HepG2 (cell line): ENCODE measurements around the gene ALG14. TPM values are rescaled to one million over a fixed set of nuclear protein-coding genes. Genes with fewer than 3 reads are reported as not detected.

Experiments used
- ATAC-seq: fragments of 200-7000 bp; cut with Tn5 transposase; 3 replicates; pipeline ENCODE4 v1.9.1; 2020; ENCODE audit warnings: mild to moderate bottlenecking, moderate library complexity
- BruUV-seq: library from RNA; stranded (reverse); fragments of 400-500 nt; replicated peaks from 2 replicates; lab custom pipeline; 2021; lab: Mats Ljungman, UMichigan
- CTCF ChIA-PET: fragments of 300-600 bp; formaldehyde crosslinking; extraction: SDS; loops from one replicate; lab custom pipeline; 2021; ENCODE audit warnings: low total read pairs, inconsistent platforms, low intra/inter-chr PET ratio; lab: Yijun Ruan, JAX
- POLR2A ChIA-PET: fragments of 350-600 bp; sonication (Branson Sonifier 250); formaldehyde crosslinking; loops from one replicate; lab custom pipeline; 2020; ENCODE audit warnings: antibody characterized with exemption, inconsistent platforms; lab: Yijun Ruan, JAX
- DNase-seq: peaks from one replicate; pipeline ENCODE4 v3.0.0-alpha.2; 2015; ENCODE audit warnings: low spot score
- FAIRE-seq: peaks from 3 replicates; lab custom pipeline; 2011; peaks lifted over from hg19 to GRCh38; lab: Jason Lieb, UNC
- H2AFZ ChIP-seq: one replicate; pipeline ENCODE4 v1.6.1; 2011; ENCODE audit warnings: low read length, inconsistent platforms
- H3K27ac ChIP-seq: fragments of 300-600 bp; 3 replicates; pipeline ENCODE4 v1.8.0; 2011; ENCODE audit warnings: mixed run types, mild to moderate bottlenecking, mixed read lengths, low read length, inconsistent platforms; ENCODE audit not compliant: insufficient read depth; ENCODE audit errors: extremely low read length
- H3K27me3 ChIP-seq, 2 experiments: fragments of 200-600 bp in 1 of 2; 2 replicates in 1 of 2; 3 replicates in 1 of 2; pipeline versions ENCODE4 v1.6.0 to v1.8.0; 2011; ENCODE audit warnings: low read length in 2 of 2, mild to moderate bottlenecking in 2 of 2, moderate library complexity in 2 of 2, inconsistent platforms in 1 of 2; ENCODE audit not compliant: insufficient read depth in 2 of 2, control insufficient read depth in 1 of 2
- H3K36me3 ChIP-seq, 2 experiments: fragments of 200-600 bp in 1 of 2; replicated peaks in 1 of 2; 2 replicates in 1 of 2; 3 replicates in 1 of 2; pipeline versions ENCODE4 v1.5.1 to v1.8.0; 2011; ENCODE audit warnings: low read length in 2 of 2, inconsistent platforms in 1 of 2; ENCODE audit not compliant: insufficient read depth in 2 of 2, control insufficient read depth in 1 of 2
- H3K4me1 ChIP-seq: 2 replicates; pipeline ENCODE4 v1.5.1; 2012; ENCODE audit warnings: low read length, inconsistent platforms; ENCODE audit not compliant: insufficient read depth
- H3K4me2 ChIP-seq: 2 replicates; pipeline ENCODE4 v1.6.0; 2011; ENCODE audit warnings: low read depth, low read length, inconsistent platforms
- H3K4me3 ChIP-seq, 3 experiments: fragments of 200-600 bp in 1 of 3; sonication (generic), shearing (Covaris generic) in 1 of 3; replicated peaks in 1 of 3; 2 replicates each; pipeline ENCODE4 v1.5.1; 2011 to 2016; ENCODE audit warnings: low read length in 3 of 3, inconsistent platforms in 2 of 3, low read depth in 2 of 3, mild to moderate bottlenecking in 2 of 3, control low read depth in 1 of 3, mixed read lengths in 1 of 3; ENCODE audit not compliant: insufficient read depth in 1 of 3
- H3K79me2 ChIP-seq: one replicate; pipeline ENCODE4 v1.6.1; 2011; ENCODE audit warnings: low read length, inconsistent platforms; ENCODE audit not compliant: insufficient read depth
- H3K9ac ChIP-seq: 2 replicates; pipeline ENCODE4 v1.6.0; 2011; ENCODE audit warnings: mild to moderate bottlenecking, low read depth, low read length, inconsistent platforms; ENCODE audit not compliant: insufficient read depth
- H3K9me3 ChIP-seq: 2 replicates; pipeline ENCODE4 v1.5.1; 2012; ENCODE audit warnings: mild to moderate bottlenecking, low read length
- H4K20me1 ChIP-seq: 2 replicates; pipeline ENCODE4 v1.6.0; 2011; ENCODE audit warnings: inconsistent platforms, mild to moderate bottlenecking, low read length, moderate library complexity; ENCODE audit not compliant: insufficient read depth
- GATAD1 ChIP-seq: IDR thresholded peaks from 2 replicates; pipeline ENCODE4 v1.6.1; 2016; ENCODE audit warnings: missing genetic modification reagents, missing compliant biosample characterization
- GFI1 ChIP-seq: sonication (generic); formaldehyde crosslinking; IDR thresholded peaks from 2 replicates; pipeline ENCODE4 v1.5.0; 2020; ENCODE audit warnings: missing genetic modification reagents, mild to moderate bottlenecking, borderline replicate concordance
- ZMYM3 ChIP-seq: sonication (generic); formaldehyde crosslinking; IDR thresholded peaks from 2 replicates; pipeline ENCODE4 v1.5.1; 2020; ENCODE audit warnings: mild to moderate bottlenecking, missing genetic modification reagents
- ZNF251 ChIP-seq: sonication (generic); formaldehyde crosslinking; IDR thresholded peaks from 2 replicates; pipeline ENCODE4 v1.9.0; 2021; ENCODE audit warnings: mild to moderate bottlenecking, missing genetic modification reagents
- ZNF703 ChIP-seq: sonication (generic); formaldehyde crosslinking; IDR thresholded peaks from 2 replicates; pipeline ENCODE4 v1.5.1; 2020; ENCODE audit warnings: missing genetic modification reagents, mild to moderate bottlenecking, moderate library complexity, borderline replicate concordance
- ZSCAN25 ChIP-seq: sonication (generic); formaldehyde crosslinking; IDR thresholded peaks from 2 replicates; pipeline ENCODE4 v1.8.0; 2022; ENCODE audit warnings: mild to moderate bottlenecking, missing genetic modification reagents
- WGBS: methylation state at CpG from one replicate; pipeline ENCODE4 v1.1.6; 2017; ENCODE audit warnings: low lambda C conversion rate; 5-methylcytosine and 5-hydroxymethylcytosine counted together
- in situ Hi-C: cut with HindIII; loops from 2 replicates; pipeline ENCODE4 v1.10.0; 2017; ENCODE audit warnings: low pct_unique_long_range_greater_than_20kb; ENCODE audit not compliant: extremely low pct_ligation_motif_present
- intact Hi-C: fragments of 100-400 bp; cut with micrococcal nuclease; formaldehyde crosslinking; loops from one replicate; pipeline ENCODE4 v1.10.0; 2022; ENCODE audit not compliant: unreplicated experiment
- polyA plus RNA-seq, 8 experiments: library from polyadenylated mRNA; depleted of rRNA in 3 of 8; stranded (reverse) in 7 of 8; unstranded in 1 of 8; fragments of >200 nt; fragmentation: Illumina TruSeq in 4 of 8; extraction: Trizol in 4 of 8; gene quantifications; 2 replicates each; pipeline versions ENCODE4 v1.2.1 to v1.2.3, GENCODE V29; 2011 to 2016; ENCODE audit warnings: low read depth in 4 of 8, missing spikeins in 1 of 8, mixed read lengths in 1 of 8; ENCODE audit not compliant: insufficient read depth in 1 of 8
- total RNA-seq, 5 experiments: library from RNA; depleted of rRNA; stranded (reverse); fragments of >200 nt; fragmentation: Illumina TruSeq; extraction: Trizol; gene quantifications; 2 replicates each; pipeline ENCODE4 v1.2.3, GENCODE V29; 2016; ENCODE audit warnings: low read depth in 1 of 5
- TF ChIP-seq, protein P1 (sequence below): sonication (generic); formaldehyde crosslinking; conservative IDR thresholded peaks from 2 replicates; pipeline ENCODE4 v1.8.1; 2023; ENCODE audit warnings: missing genetic modification reagents
- TF ChIP-seq, protein P2 (sequence below): sonication (generic); formaldehyde crosslinking; IDR thresholded peaks from 2 replicates; pipeline ENCODE4 v1.8.0; 2022; ENCODE audit warnings: mild to moderate bottlenecking, missing genetic modification reagents; ENCODE audit not compliant: insufficient replicate concordance
- TF ChIP-seq, protein P3 (sequence below): sonication (generic); formaldehyde crosslinking; IDR thresholded peaks from 2 replicates; pipeline ENCODE4 v1.8.1; 2022; ENCODE audit warnings: mild to moderate bottlenecking, missing genetic modification reagents
- TF ChIP-seq, protein P4 (sequence below): sonication (generic); formaldehyde crosslinking; IDR thresholded peaks from 2 replicates; pipeline ENCODE4 v1.4.0; 2020; ENCODE audit warnings: missing genetic modification reagents, borderline replicate concordance
- TF ChIP-seq, protein P5 (sequence below): sonication (generic); formaldehyde crosslinking; IDR thresholded peaks from 2 replicates; pipeline ENCODE4 v1.5.1; 2020; ENCODE audit warnings: mild to moderate bottlenecking, missing genetic modification reagents, moderate library complexity

Gene ALG14
- total and polyA plus RNA-seq, 2 of the 13 experiments (the other 11 are each of a cell fraction or from before 2014, with no cell fraction given) = 4.5 to 12.7 TPM

DNA sequence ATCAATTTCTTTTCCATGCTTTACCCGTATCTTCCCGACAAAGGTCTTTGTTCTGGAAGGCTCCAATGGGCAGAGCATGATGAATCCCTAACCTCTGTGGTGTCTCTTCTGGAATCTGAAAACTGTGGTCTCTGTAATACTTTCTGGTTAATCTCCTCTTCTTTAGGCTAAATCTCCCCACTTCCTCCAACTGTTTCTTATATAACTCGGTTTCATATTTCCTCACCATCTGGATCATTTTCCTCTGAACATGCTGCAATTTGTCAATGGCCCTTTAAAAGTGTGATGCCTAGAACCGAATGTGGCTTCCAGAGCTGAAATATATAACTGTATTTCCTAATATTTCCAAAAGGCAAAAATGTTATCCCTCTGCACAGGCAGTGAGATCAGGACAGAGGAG, 66.1 kb downstream of the ALG14 start:
- no peak overlapping the region for H3K9ac ChIP-seq
- POLR2A ChIA-PET = no interaction called here
- no peaks in the 10 kb centered on the region for H3K79me2 ChIP-seq
- no peaks in the 10 kb centered on the region for H3K27me3 ChIP-seq
- in situ Hi-C loops (no loop called here), intact Hi-C loops (no loop called here)
- H3K27ac ChIP-seq = no peak overlapping the region
- no peaks in the 10 kb centered on the region for H4K20me1 ChIP-seq
- BruUV-seq = no TSS peak
- DNase-seq = no peak
- no peak for ATAC-seq
- no peak overlapping the region for H3K4me3 ChIP-seq
- no peak for FAIRE-seq
- WGBS = 99% methylated on average over 4 of the region's 4 CpGs
- TF ChIP-seq, protein P1, sequence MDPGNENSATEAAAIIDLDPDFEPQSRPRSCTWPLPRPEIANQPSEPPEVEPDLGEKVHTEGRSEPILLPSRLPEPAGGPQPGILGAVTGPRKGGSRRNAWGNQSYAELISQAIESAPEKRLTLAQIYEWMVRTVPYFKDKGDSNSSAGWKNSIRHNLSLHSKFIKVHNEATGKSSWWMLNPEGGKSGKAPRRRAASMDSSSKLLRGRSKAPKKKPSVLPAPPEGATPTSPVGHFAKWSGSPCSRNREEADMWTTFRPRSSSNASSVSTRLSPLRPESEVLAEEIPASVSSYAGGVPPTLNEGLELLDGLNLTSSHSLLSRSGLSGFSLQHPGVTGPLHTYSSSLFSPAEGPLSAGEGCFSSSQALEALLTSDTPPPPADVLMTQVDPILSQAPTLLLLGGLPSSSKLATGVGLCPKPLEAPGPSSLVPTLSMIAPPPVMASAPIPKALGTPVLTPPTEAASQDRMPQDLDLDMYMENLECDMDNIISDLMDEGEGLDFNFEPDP (CRISPR knock-in tag) = no peak
- TF ChIP-seq GFI1 (CRISPR knock-in tag) (no peak), ZNF251 (CRISPR knock-in tag) (no peak)
- TF ChIP-seq, protein P2, sequence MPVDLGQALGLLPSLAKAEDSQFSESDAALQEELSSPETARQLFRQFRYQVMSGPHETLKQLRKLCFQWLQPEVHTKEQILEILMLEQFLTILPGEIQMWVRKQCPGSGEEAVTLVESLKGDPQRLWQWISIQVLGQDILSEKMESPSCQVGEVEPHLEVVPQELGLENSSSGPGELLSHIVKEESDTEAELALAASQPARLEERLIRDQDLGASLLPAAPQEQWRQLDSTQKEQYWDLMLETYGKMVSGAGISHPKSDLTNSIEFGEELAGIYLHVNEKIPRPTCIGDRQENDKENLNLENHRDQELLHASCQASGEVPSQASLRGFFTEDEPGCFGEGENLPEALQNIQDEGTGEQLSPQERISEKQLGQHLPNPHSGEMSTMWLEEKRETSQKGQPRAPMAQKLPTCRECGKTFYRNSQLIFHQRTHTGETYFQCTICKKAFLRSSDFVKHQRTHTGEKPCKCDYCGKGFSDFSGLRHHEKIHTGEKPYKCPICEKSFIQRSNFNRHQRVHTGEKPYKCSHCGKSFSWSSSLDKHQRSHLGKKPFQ (CRISPR knock-in tag) = no peak
- no peak overlapping the region for H3K4me2 ChIP-seq
- peaks cover 24% of the 10 kb centered on the region for H3K4me1 ChIP-seq
- H3K36me3 ChIP-seq = 0 out of 5 replicates have a peak, but pooled peaks cover 0 to 1% of the 10 kb centered on the region in 2 experiments
- no peak overlapping the region for H2AFZ ChIP-seq
- no peaks in the 10 kb centered on the region for H3K9me3 ChIP-seq
- CTCF ChIA-PET = no interaction called here

DNA sequence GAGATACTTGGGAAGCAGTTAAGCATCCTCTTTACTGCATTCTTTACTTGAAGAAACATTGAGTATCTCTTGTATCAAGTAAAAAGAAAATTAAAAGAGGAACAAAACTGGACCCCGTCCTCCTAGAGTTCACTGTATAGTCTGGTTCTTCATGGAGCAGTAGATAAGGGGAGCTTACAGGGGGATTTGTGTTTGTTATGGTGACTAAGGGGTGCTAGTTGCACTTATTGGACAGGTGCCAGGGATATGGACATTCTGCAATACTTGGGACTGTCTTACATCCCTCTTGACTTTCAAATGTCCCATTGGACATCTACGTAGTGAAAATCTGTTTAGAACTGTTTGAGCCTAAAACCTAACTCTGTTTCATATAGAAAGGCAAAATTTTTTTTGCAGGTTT, 67.2 kb downstream of the ALG14 start:
- CTCF ChIA-PET = no interaction called here
- no peak for DNase-seq
- Histone ChIP-seq H3K36me3 (0 out of 5 replicates have a peak, but pooled peaks cover 0 to 1% of the 10 kb centered on the region in 2 experiments), H3K79me2 (no peaks in the 10 kb centered on the region), H3K27me3 (no peaks in the 10 kb centered on the region), H3K27ac (no peak overlapping the region), H3K9ac (no peak overlapping the region), H3K4me2 (no peak overlapping the region), H3K4me3 (no peak overlapping the region), H4K20me1 (no peaks in the 10 kb centered on the region), H3K9me3 (no peaks in the 10 kb centered on the region), H3K4me1 (peaks cover 24% of the 10 kb centered on the region), H2AFZ (no peak overlapping the region)
- no peak for FAIRE-seq
- in situ Hi-C loops (no loop called here), intact Hi-C loops (no loop called here)
- POLR2A ChIA-PET = no interaction called here
- ATAC-seq = no peak
- no TSS peak for BruUV-seq
- WGBS = 95% methylated on average over 2 of the region's 2 CpGs
- no peak for TF ChIP-seq GATAD1 (CRISPR knock-in tag)
- TF ChIP-seq, protein P3, sequence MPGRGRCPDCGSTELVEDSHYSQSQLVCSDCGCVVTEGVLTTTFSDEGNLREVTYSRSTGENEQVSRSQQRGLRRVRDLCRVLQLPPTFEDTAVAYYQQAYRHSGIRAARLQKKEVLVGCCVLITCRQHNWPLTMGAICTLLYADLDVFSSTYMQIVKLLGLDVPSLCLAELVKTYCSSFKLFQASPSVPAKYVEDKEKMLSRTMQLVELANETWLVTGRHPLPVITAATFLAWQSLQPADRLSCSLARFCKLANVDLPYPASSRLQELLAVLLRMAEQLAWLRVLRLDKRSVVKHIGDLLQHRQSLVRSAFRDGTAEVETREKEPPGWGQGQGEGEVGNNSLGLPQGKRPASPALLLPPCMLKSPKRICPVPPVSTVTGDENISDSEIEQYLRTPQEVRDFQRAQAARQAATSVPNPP (CRISPR knock-in tag) = no peak
- TF ChIP-seq, protein P4, sequence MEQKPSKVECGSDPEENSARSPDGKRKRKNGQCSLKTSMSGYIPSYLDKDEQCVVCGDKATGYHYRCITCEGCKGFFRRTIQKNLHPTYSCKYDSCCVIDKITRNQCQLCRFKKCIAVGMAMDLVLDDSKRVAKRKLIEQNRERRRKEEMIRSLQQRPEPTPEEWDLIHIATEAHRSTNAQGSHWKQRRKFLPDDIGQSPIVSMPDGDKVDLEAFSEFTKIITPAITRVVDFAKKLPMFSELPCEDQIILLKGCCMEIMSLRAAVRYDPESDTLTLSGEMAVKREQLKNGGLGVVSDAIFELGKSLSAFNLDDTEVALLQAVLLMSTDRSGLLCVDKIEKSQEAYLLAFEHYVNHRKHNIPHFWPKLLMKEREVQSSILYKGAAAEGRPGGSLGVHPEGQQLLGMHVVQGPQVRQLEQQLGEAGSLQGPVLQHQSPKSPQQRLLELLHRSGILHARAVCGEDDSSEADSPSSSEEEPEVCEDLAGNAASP (CRISPR knock-in tag) = no peak
- TF ChIP-seq, protein P5, sequence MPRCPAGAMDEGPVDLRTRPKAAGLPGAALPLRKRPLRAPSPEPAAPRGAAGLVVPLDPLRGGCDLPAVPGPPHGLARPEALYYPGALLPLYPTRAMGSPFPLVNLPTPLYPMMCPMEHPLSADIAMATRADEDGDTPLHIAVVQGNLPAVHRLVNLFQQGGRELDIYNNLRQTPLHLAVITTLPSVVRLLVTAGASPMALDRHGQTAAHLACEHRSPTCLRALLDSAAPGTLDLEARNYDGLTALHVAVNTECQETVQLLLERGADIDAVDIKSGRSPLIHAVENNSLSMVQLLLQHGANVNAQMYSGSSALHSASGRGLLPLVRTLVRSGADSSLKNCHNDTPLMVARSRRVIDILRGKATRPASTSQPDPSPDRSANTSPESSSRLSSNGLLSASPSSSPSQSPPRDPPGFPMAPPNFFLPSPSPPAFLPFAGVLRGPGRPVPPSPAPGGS (CRISPR knock-in tag) = no peak
- no peak for TF ChIP-seq ZNF703 (CRISPR knock-in tag)
- no peak for TF ChIP-seq ZSCAN25 (CRISPR knock-in tag)
- TF ChIP-seq ZMYM3 = no peak
